ENCODE measurements around the gene DNAH1.

DNA sequence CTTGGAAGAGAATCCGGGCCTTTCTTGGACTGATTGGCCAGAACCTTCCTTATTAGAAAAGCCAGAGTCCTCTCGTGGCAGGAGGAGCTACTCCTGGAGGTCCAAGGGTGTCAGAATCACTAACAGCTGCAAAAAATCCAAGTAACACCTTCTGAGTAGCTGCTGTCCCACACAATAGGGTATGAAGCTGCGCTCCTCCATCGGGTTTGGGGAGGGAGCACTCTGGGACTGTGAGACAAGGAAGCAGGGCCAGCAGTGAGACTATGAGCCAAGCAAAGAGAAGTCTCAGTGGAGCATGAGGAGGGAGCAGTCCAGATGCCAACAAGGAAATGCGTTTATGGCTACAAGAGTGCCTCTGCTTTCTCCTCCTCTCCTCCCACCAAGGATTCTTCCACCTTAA lies 107.1 kb downstream of the DNAH1 start:
- no peak for TF ChIP-seq POLR2A (IDR thresholded peaks at IDR 0.05)
- TF ChIP-seq, protein P1, sequence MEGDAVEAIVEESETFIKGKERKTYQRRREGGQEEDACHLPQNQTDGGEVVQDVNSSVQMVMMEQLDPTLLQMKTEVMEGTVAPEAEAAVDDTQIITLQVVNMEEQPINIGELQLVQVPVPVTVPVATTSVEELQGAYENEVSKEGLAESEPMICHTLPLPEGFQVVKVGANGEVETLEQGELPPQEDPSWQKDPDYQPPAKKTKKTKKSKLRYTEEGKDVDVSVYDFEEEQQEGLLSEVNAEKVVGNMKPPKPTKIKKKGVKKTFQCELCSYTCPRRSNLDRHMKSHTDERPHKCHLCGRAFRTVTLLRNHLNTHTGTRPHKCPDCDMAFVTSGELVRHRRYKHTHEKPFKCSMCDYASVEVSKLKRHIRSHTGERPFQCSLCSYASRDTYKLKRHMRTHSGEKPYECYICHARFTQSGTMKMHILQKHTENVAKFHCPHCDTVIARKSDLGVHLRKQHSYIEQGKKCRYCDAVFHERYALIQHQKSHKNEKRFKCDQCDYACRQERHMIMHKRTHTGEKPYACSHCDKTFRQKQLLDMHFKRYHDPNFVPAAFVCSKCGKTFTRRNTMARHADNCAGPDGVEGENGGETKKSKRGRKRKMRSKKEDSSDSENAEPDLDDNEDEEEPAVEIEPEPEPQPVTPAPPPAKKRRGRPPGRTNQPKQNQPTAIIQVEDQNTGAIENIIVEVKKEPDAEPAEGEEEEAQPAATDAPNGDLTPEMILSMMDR (IDR thresholded peaks at IDR 0.05) = no peak
